DMS79 (cell line): ENCODE data around the gene GABRR1.
A peak's percentile ranks its signal among the peaks of the same experiment; 100 is the strongest.
"Not testable (repeated sequence)": the region's sequence is repeated elsewhere in the genome, so short reads cannot be mapped to it uniquely, and the experiment has no call there.

Experiments used
- DNase-seq: peaks from one replicate; lab custom pipeline; 2025; lab: John Stamatoyannopoulos, UW

Gene GABRR1

GRCh38 chr6:89154131-89154530, 63.0 kb downstream of the GABRR1 start:
- no peak for DNase-seq

- no peak for DNase-seq
Observed at GRCh38 chr6:89148016-89148750, 69.0 kb downstream of the GABRR1 start.

GRCh38 chr6:89146718-89147700, 70.1 kb downstream of the GABRR1 start:
- DNase-seq: peak; percentile 26

- DNase-seq: peak; percentile 67
Observed at GRCh38 chr6:89145956-89146717, 71.0 kb downstream of the GABRR1 start, which contains the start of gene PM20D2. TSS of gene PM20D2 (plus strand) at chr6:89146055. CDS start at chr6:89146145, 90 bp downstream.

GRCh38 chr6:89145091-89145955, 71.8 kb downstream of the GABRR1 start:
- peak; percentile 67 for DNase-seq

GRCh38 chr6:89144354-89144906, 72.7 kb downstream of the GABRR1 start:
- DNase-seq: no peak

GRCh38 chr6:89140347-89141156, 76.6 kb downstream of the GABRR1 start:
- no peak for DNase-seq

GRCh38 chr6:89139509-89140346, 77.4 kb downstream of the GABRR1 start:
- no peak for DNase-seq

- DNase-seq: no peak
Observed at GRCh38 chr6:89138173-89138572, 79.0 kb downstream of the GABRR1 start.

GRCh38 chr6:89134723-89135122, 82.4 kb downstream of the GABRR1 start:
- DNase-seq: no peak

GRCh38 chr6:89133981-89134380, 83.2 kb downstream of the GABRR1 start:
- DNase-seq: no peak

- no peak for DNase-seq
Observed at GRCh38 chr6:89132057-89132456, 85.1 kb downstream of the GABRR1 start.

GRCh38 chr6:89131599-89131998, 85.6 kb downstream of the GABRR1 start:
- DNase-seq: no peak

- DNase-seq: not testable (repeated sequence)
Observed at GRCh38 chr6:89128256-89128671, 88.9 kb downstream of the GABRR1 start.
